Kidney (tissue), 14 donors: ENCODE results near the gene EIF2B2. TPM values are rescaled to one million over a fixed set of nuclear protein-coding genes. Genes with fewer than 3 reads are reported as not detected.

Experiments
- DNase-seq, 5 donors: peaks; one replicate each; pipeline ENCODE4 v3.0.0-alpha.2; 2013 to 2020
- FAIRE-seq: peaks from 2 replicates; lab custom pipeline; 2012; peaks lifted over from hg19 to GRCh38; lab: Jason Lieb, UNC
- H3K27ac ChIP-seq, 2 donors: one replicate each; pipeline ENCODE4 v1.7.0; 2013; ENCODE audit warnings: low read depth in 2 of 2, low read length in 2 of 2, inconsistent platforms in 1 of 2
- H3K27me3 ChIP-seq: one replicate; pipeline ENCODE4 v1.7.1; 2013; ENCODE audit warnings: low read length, inconsistent platforms; ENCODE audit not compliant: control insufficient read depth, insufficient read depth
- H3K36me3 ChIP-seq, 3 donors: one replicate each; pipeline versions ENCODE4 v1.7.0 to v1.7.1; 2013; ENCODE audit warnings: low read length in 3 of 3, control low read depth in 1 of 3, inconsistent platforms in 1 of 3; ENCODE audit not compliant: insufficient read depth in 3 of 3, control insufficient read depth in 2 of 3
- H3K4me1 ChIP-seq, 3 donors: one replicate each; pipeline versions ENCODE4 v1.7.0 to v1.7.1; 2013; ENCODE audit warnings: low read length in 3 of 3, inconsistent platforms in 1 of 3, low read depth in 1 of 3; ENCODE audit not compliant: control insufficient read depth in 2 of 3, insufficient read depth in 2 of 3
- H3K4me3 ChIP-seq, 3 donors: one replicate each; pipeline versions ENCODE4 v1.7.0 to v1.8.1; 2013; ENCODE audit warnings: low read length in 3 of 3, control low read depth in 1 of 3, inconsistent platforms in 1 of 3
- H3K9ac ChIP-seq, 3 donors: one replicate each; pipeline versions ENCODE4 v1.7.0 to v1.7.1; 2013; ENCODE audit warnings: low read length in 3 of 3, control low read depth in 1 of 3, inconsistent platforms in 1 of 3
- H3K9me3 ChIP-seq, 3 donors: one replicate each; pipeline versions ENCODE4 v1.7.0 to v1.7.1; 2013; ENCODE audit warnings: low read length in 3 of 3, control low read depth in 1 of 3, inconsistent platforms in 1 of 3; ENCODE audit not compliant: control insufficient read depth in 2 of 3, insufficient read depth in 1 of 3
- intact Hi-C: fragments of 100-400 bp; cut with DNase I; formaldehyde crosslinking; loops from one replicate; pipeline ENCODE4 v1.11.1; 2022
- polyA plus RNA-seq: library from polyadenylated mRNA; stranded (reverse); fragments of 350-450 nt; fragmentation: Illumina TruSeq; extraction: RNeasy Lipid Tissue Mini Kit (QIAGEN cat#74804); gene quantifications from one replicate; pipeline ENCODE4 v1.2.3, GENCODE V29; 2014; ENCODE audit warnings: low read depth, low replicate concordance; ENCODE audit not compliant: insufficient read depth
- total RNA-seq: library from RNA; stranded (reverse); fragmentation: NEBNext Ultra II Directional; extraction: Animal tissue kit (Norgen Biotek cat#: 25700); gene quantifications from one replicate; pipeline ENCODE4 v1.2.1, GENCODE V29; 2021
- TF ChIP-seq, protein P1 (sequence below): IDR thresholded peaks from 3 replicates; pipeline ENCODE4 v1.5.1; 2012; ENCODE audit warnings: mild to moderate bottlenecking, moderate library complexity, borderline replicate concordance; ENCODE audit not compliant: insufficient read depth; ENCODE audit errors: extremely low read depth
- donor health status: control.
- donor health status: control.
- donor health status: control.
- donor health status: control.
- donor health status: control.
- donor health status: DM: yes; HTN: yes; CAD: no.
- donor health status: Normal renal cell carcinoma (clear cell type).

Gene EIF2B2
- total and polyA plus RNA-seq, 2 donors from 2014 or later: 44.0 to 60.6 TPM

DNA sequence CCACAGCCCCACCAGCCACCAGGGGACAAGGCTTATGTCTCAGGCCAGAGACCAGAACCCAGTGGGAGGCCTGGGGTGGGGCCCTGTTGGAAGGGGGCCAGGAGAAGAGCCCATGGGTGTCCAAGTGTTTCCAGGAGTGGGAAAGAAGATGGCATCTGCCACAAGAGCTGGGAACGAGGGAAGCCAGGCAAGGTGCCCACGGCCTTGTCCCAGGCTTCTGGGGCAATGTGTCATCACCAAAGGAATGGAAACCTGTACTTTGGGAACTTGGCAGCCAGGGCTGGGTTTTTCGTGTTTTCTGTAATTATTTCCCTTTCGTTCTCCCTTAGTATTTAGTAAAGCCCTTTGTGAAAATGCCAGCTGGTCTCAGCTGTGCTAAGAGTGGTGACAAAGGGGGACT lies 42.0 kb upstream of the EIF2B2 start:
- intact Hi-C loops: no loop called here
- no peaks in the 10 kb centered on the region for H3K9me3 ChIP-seq
- H3K4me3 ChIP-seq: no peak overlapping the region
- FAIRE-seq: no peak
- no peak for DNase-seq
- no peak overlapping the region for H3K9ac ChIP-seq
- no peaks in the 10 kb centered on the region for H3K27me3 ChIP-seq
- no peaks in the 10 kb centered on the region for H3K4me1 ChIP-seq
- H3K36me3 ChIP-seq: no peaks in the 10 kb centered on the region
- no peak overlapping the region for H3K27ac ChIP-seq
- TF ChIP-seq, protein P1, sequence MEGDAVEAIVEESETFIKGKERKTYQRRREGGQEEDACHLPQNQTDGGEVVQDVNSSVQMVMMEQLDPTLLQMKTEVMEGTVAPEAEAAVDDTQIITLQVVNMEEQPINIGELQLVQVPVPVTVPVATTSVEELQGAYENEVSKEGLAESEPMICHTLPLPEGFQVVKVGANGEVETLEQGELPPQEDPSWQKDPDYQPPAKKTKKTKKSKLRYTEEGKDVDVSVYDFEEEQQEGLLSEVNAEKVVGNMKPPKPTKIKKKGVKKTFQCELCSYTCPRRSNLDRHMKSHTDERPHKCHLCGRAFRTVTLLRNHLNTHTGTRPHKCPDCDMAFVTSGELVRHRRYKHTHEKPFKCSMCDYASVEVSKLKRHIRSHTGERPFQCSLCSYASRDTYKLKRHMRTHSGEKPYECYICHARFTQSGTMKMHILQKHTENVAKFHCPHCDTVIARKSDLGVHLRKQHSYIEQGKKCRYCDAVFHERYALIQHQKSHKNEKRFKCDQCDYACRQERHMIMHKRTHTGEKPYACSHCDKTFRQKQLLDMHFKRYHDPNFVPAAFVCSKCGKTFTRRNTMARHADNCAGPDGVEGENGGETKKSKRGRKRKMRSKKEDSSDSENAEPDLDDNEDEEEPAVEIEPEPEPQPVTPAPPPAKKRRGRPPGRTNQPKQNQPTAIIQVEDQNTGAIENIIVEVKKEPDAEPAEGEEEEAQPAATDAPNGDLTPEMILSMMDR: no peak

DNA sequence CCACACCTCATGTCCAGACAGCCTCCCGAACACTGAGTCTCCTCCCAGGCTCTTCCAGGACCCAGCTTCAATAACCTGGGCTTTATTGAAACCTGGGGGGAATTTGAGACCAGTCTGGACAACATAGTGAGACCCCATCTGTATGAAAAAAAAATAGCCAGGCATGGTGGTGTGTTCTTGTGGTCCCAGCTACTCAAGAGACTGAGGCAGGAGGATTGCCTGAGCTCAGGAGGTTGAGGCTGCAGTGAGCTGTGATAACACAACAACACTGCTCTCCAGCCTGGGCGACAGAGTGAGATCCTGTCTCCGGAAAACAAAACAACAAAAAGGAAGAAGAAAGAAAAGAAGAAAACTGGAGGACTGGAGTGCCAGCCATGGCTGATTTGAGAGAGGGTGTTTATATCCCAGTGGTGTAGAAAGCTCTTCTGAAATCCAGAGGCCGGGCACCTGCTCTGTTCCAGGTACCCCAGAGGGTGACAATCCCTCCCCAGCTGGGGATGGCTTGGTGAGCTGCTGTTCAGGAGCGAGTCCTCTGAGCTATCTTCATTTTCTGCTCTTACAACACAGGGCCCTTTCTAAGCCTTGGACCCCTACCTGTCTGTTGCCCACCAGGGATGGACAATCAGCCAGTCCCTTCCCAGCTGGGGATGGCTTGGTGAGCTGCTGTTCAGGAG lies 41.3 kb upstream of the EIF2B2 start:
- H3K27ac ChIP-seq: no peak overlapping the region
- no peak overlapping the region for H3K4me3 ChIP-seq
- H3K36me3 ChIP-seq: no peaks in the 10 kb centered on the region
- intact Hi-C loops: no loop called here
- TF ChIP-seq, protein P1: no peak
- no peaks in the 10 kb centered on the region for H3K27me3 ChIP-seq
- no peaks in the 10 kb centered on the region for H3K4me1 ChIP-seq
- H3K9me3 ChIP-seq: no peaks in the 10 kb centered on the region
- no peak for DNase-seq
- H3K9ac ChIP-seq: no peak overlapping the region
- FAIRE-seq: no peak

DNA sequence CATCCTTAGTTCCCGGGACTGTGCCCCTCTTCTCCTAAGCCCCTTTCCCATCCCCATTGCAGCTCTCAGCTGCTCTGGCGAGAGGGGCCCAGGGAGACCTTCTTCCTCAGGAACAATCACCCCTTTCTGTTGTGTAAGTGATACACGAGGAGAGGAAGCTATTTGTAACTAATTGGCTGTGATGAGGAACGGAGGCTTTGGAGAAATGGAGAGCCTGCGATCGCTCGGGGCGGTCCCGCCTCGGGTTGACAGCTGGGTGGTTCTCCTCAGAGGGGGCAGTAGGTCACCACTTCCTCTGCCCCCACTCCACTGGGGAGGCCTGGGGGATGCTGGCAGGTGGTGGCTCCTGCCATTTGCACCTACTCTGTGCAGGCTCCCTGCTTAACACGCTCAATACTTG lies 40.7 kb upstream of the EIF2B2 start:
- no peak overlapping the region for H3K27ac ChIP-seq
- intact Hi-C loops: no loop called here
- H3K9me3 ChIP-seq: no peaks in the 10 kb centered on the region
- FAIRE-seq: no peak
- DNase-seq: no peak
- TF ChIP-seq, protein P1: no peak
- H3K4me1 ChIP-seq: no peaks in the 10 kb centered on the region
- H3K27me3 ChIP-seq: no peaks in the 10 kb centered on the region
- H3K9ac ChIP-seq: no peak overlapping the region
- no peaks in the 10 kb centered on the region for H3K36me3 ChIP-seq
- H3K4me3 ChIP-seq: no peak overlapping the region

DNA sequence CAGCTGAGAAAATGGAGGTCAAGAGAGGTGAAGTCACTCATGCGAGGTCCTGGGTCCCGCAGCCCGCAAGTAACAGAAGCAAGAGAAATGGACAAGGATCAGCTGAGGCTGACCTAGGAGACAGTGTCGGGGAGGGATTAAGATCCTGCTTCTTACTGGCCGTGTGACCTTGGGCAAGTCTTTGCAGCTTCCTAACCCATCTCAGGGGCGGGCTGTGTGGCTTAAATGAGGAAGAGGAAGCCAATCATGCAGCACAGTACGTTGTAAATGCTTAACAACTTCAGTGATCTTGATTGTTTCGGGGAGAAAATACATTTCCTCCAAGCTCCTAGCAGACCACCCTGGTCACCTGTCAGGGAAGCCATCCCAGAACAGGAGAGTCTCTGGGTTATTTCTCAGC lies 40.2 kb upstream of the EIF2B2 start:
- Histone ChIP-seq H3K4me1 (no peaks in the 10 kb centered on the region), H3K27me3 (no peaks in the 10 kb centered on the region), H3K9me3 (no peaks in the 10 kb centered on the region), H3K27ac (no peak overlapping the region), H3K36me3 (no peaks in the 10 kb centered on the region), H3K9ac (no peak overlapping the region), H3K4me3 (no peak overlapping the region)
- intact Hi-C loops: no loop called here
- FAIRE-seq: no peak
- TF ChIP-seq, protein P1: no peak
- DNase-seq: no peak
